GM12878 (cell line): Measurements from ENCODE around the gene ZNF311. TPM values are rescaled to one million over a fixed set of nuclear protein-coding genes. Genes with fewer than 3 reads are reported as not detected.

Experiments used
- BHLHE40 ChIP-seq, 2 experiments: fragments of 450-650 bp in 1 of 2; IDR thresholded peaks; 2 replicates each; pipeline ENCODE4 v1.6.1; 2011 to 2017; ENCODE audit warnings: low read depth in 2 of 2, borderline replicate concordance in 1 of 2, improper control_type of control experiment in 1 of 2, low read length in 1 of 2, mild to moderate bottlenecking in 1 of 2
- CBFB ChIP-seq: IDR thresholded peaks from 2 replicates; pipeline ENCODE4 v1.6.1; 2016; ENCODE audit warnings: antibody characterized with exemption, low read depth
- CBX5 ChIP-seq: sonication (generic); IDR thresholded peaks from 2 replicates; pipeline ENCODE4 v1.6.1; 2016; ENCODE audit warnings: low read depth, moderate library complexity, mild to moderate bottlenecking, inconsistent platforms
- FOXK2 ChIP-seq: fragments of 450-650 bp; IDR thresholded peaks from 2 replicates; pipeline ENCODE4 v1.6.1; 2017; ENCODE audit warnings: mild to moderate bottlenecking, moderate library complexity
- IKZF1 ChIP-seq: fragments of 450-650 bp; conservative IDR thresholded peaks from 2 replicates; pipeline ENCODE4 v1.6.1; 2017; ENCODE audit warnings: antibody characterized with exemption, mild to moderate bottlenecking
- IRF3 ChIP-seq: fragments of 450-650 bp; IDR thresholded peaks from 2 replicates; pipeline ENCODE4 v1.6.1; 2014; ENCODE audit warnings: mild to moderate bottlenecking
- MYC ChIP-seq: IDR thresholded peaks from 2 replicates; pipeline ENCODE4 v1.6.1; 2011; ENCODE audit warnings: mild to moderate bottlenecking, low read length, moderate library complexity, inconsistent platforms; ENCODE audit not compliant: insufficient read depth, insufficient replicate concordance, insufficient read length, severe bottlenecking
- PKNOX1 ChIP-seq: fragments of 450-650 bp; IDR thresholded peaks from 2 replicates; pipeline ENCODE4 v1.6.1; 2016; ENCODE audit warnings: mild to moderate bottlenecking
- RAD21 ChIP-seq: IDR thresholded peaks from 2 replicates; pipeline ENCODE4 v1.6.1; 2011; ENCODE audit warnings: mild to moderate bottlenecking, low read depth, low read length, moderate library complexity; ENCODE audit not compliant: insufficient read depth
- RAD51 ChIP-seq: fragments of 450-650 bp; IDR thresholded peaks from 2 replicates; pipeline ENCODE4 v1.6.1; 2016; ENCODE audit warnings: moderate library complexity, mild to moderate bottlenecking, inconsistent platforms
- REST ChIP-seq: IDR thresholded peaks from 2 replicates; pipeline ENCODE4 v1.6.1; 2012; ENCODE audit warnings: mild to moderate bottlenecking, low read depth, low read length
- SIX5 ChIP-seq: IDR thresholded peaks from 2 replicates; pipeline ENCODE4 v1.6.1; 2011; ENCODE audit warnings: mild to moderate bottlenecking, low read depth, low read length, moderate library complexity; ENCODE audit not compliant: severe bottlenecking
- SMC3 ChIP-seq: IDR thresholded peaks from 2 replicates; pipeline ENCODE4 v1.6.1; 2011; ENCODE audit warnings: low read length, improper control_type of control experiment, borderline replicate concordance
- STAT3 ChIP-seq: IDR thresholded peaks from 2 replicates; pipeline ENCODE4 v1.6.1; 2011; ENCODE audit warnings: low read depth, low read length, improper control_type of control experiment
- TARDBP ChIP-seq: IDR thresholded peaks from 2 replicates; pipeline ENCODE4 v1.6.1; 2016; ENCODE audit warnings: borderline replicate concordance
- ZBED1 ChIP-seq: IDR thresholded peaks from 2 replicates; pipeline ENCODE4 v1.6.1; 2016; ENCODE audit warnings: borderline replicate concordance
- ZBTB40 ChIP-seq: fragments of 450-650 bp; IDR thresholded peaks from 2 replicates; pipeline ENCODE4 v1.6.1; 2016; ENCODE audit warnings: mild to moderate bottlenecking, moderate library complexity, borderline replicate concordance
- ZNF207 ChIP-seq: fragments of 450-650 bp; IDR thresholded peaks from 2 replicates; pipeline ENCODE4 v1.6.1; 2014; ENCODE audit warnings: antibody characterized with exemption, mild to moderate bottlenecking, borderline replicate concordance
- ZNF217 ChIP-seq: fragments of 450-650 bp; IDR thresholded peaks from 2 replicates; pipeline ENCODE4 v1.6.1; 2017; ENCODE audit warnings: antibody characterized with exemption, mild to moderate bottlenecking
- ZNF24 ChIP-seq: fragments of 450-650 bp; IDR thresholded peaks from 2 replicates; pipeline ENCODE4 v1.6.1; 2017; ENCODE audit warnings: antibody characterized with exemption, mild to moderate bottlenecking
- polyA plus RNA-seq, 11 experiments: library from polyadenylated mRNA; depleted of rRNA in 4 of 11; unstranded in 6 of 11; stranded (reverse) in 5 of 11; fragments of >200 nt; fragmentation: Nextera tagmentation in 4 of 11; fragmentation: Illumina TruSeq in 1 of 11; extraction: Ambion mirVana in 4 of 11; extraction: Trizol in 1 of 11; gene quantifications; 1 replicate in 1 of 11; 2 replicates in 10 of 11; pipeline versions ENCODE4 v1.2.1 to v1.2.3, GENCODE V29; 2011 to 2016; ENCODE audit warnings: inconsistent platforms in 2 of 11, missing spikeins in 2 of 11, low read depth in 1 of 11
- total RNA-seq, 4 experiments: library from RNA; depleted of rRNA in 3 of 4; stranded (reverse); fragments of >200 nt in 3 of 4; fragmentation: Illumina TruSeq in 1 of 4; extraction: Trizol in 1 of 4; gene quantifications; 2 replicates each; pipeline versions ENCODE4 v1.2.1 to v1.2.3, GENCODE V29; 2013 to 2021

Gene ZNF311
- total and polyA plus RNA-seq, 10 of the 15 experiments (the other 5 are each of a cell fraction or from before 2014, with no cell fraction given): 0.07 TPM; not detected in 9

GRCh38 chr6:28953039-28953584 lies 52.0 kb downstream of the ZNF311 start (continued):
- TF ChIP-seq REST (no peak), STAT3 (no peak), RAD21 (no peak), SIX5 (no peak), ZNF24 (peak; percentile 99), MYC (no peak), FOXK2 (no peak), CBX5 (no peak), IRF3 (no peak), ZBED1 (no peak), TARDBP (peak; percentile 91), CBFB (no peak), RAD51 (no peak), IKZF1 (no peak), ZNF207 (no peak), ZNF217 (peak; percentile 88), SMC3 (no peak), ZBTB40 (peak; percentile 56; the same call in 1 of the 2 replicates), PKNOX1 (no peak), BHLHE40 (IDR thresholded peaks at IDR 0.05; ENCODE audit: borderline replicate concordance in 1 of 2, low read depth in 2 of 2, low read length in 1 of 2) (no peak)
